PFSK-1 (cell line): Measurements from ENCODE around the gene SLC30A1.

ENCODE experiments used
- FOXP2 ChIP-seq: optimal IDR thresholded peaks from 2 replicates; pipeline ENCODE3; 2011; ENCODE audit warnings: borderline replicate concordance, control low read depth, inconsistent platforms; ENCODE audit not compliant: insufficient read depth; ENCODE audit errors: extremely low read length, extremely low read depth
- POLR2AphosphoS5 ChIP-seq: IDR thresholded peaks from 2 replicates; pipeline ENCODE4 v1.6.1; 2012; ENCODE audit warnings: low read depth, mild to moderate bottlenecking, control low read depth, low read length, moderate library complexity
- REST ChIP-seq, 2 experiments: IDR thresholded peaks; 2 replicates each; pipeline versions ENCODE4 v1.6.1 to v1.8.0; 2011 to 2012; ENCODE audit warnings: low read depth in 2 of 2, low read length in 2 of 2, control low read depth in 1 of 2, inconsistent platforms in 1 of 2, mild to moderate bottlenecking in 1 of 2, moderate library complexity in 1 of 2; ENCODE audit not compliant: insufficient read depth in 1 of 2
- SIN3A ChIP-seq: IDR thresholded peaks from 2 replicates; pipeline ENCODE4 v1.6.1; 2012; ENCODE audit warnings: mild to moderate bottlenecking, low read length, moderate library complexity, borderline replicate concordance; ENCODE audit not compliant: insufficient read depth
- TAF1 ChIP-seq: IDR thresholded peaks from 2 replicates; pipeline ENCODE4 v1.6.1; 2012; ENCODE audit warnings: low read length, control low read depth, borderline replicate concordance; ENCODE audit not compliant: insufficient read depth

The SLC30A1 gene

GRCh38 chr1:211583011-211583992 lies 4.3 kb upstream of the SLC30A1 start:
- TF ChIP-seq FOXP2, result no peak
- no peak for TF ChIP-seq SIN3A
- no peak for TF ChIP-seq TAF1

- TF ChIP-seq SIN3A (no peak), FOXP2 (no peak), REST (IDR thresholded peaks at IDR 0.05; ENCODE audit: insufficient read depth in 1 of 2, low read depth in 2 of 2, low read length in 2 of 2) (no peak), TAF1 (no peak), POLR2AphosphoS5 (no peak)
Observed at GRCh38 chr1:211581526-211581925, 2.6 kb upstream of the SLC30A1 start.

- TF ChIP-seq POLR2AphosphoS5 (no peak), TAF1 (no peak), FOXP2 (no peak), REST (IDR thresholded peaks at IDR 0.05; ENCODE audit: insufficient read depth in 1 of 2, low read depth in 2 of 2, low read length in 2 of 2) (no peak), SIN3A (no peak)
Observed at GRCh38 chr1:211580303-211580687, 1.3 kb upstream of the SLC30A1 start.

- TF ChIP-seq FOXP2 (no peak), SIN3A (peak; percentile 85; the same call in 1 of the 2 replicates), REST (IDR thresholded peaks at IDR 0.05; ENCODE audit: insufficient read depth in 1 of 2, low read depth in 2 of 2, low read length in 2 of 2) (0 out of 4 replicates have a peak, but pooled peaks of 1 of the 2 experiments have one; percentile 8)
Observed at GRCh38 chr1:211579440-211580302, 710 bp upstream of the SLC30A1 start.

GRCh38 chr1:211577819-211578639 lies 932 bp downstream of the SLC30A1 start:
- TF ChIP-seq POLR2AphosphoS5 (no peak), FOXP2 (peak; percentile 33), SIN3A (no peak)
